Medulla oblongata (tissue), 1 donor: ENCODE data around the gene NYNRIN.
"Not testable (repeated sequence)": the region's sequence is repeated elsewhere in the genome, so short reads cannot be mapped to it uniquely, and the experiment has no call there.

ENCODE experiments used
- DNase-seq: peaks from one replicate; pipeline ENCODE4 v3.0.0-alpha.2; 2015; ENCODE audit errors: extremely low spot score

The NYNRIN gene

DNA sequence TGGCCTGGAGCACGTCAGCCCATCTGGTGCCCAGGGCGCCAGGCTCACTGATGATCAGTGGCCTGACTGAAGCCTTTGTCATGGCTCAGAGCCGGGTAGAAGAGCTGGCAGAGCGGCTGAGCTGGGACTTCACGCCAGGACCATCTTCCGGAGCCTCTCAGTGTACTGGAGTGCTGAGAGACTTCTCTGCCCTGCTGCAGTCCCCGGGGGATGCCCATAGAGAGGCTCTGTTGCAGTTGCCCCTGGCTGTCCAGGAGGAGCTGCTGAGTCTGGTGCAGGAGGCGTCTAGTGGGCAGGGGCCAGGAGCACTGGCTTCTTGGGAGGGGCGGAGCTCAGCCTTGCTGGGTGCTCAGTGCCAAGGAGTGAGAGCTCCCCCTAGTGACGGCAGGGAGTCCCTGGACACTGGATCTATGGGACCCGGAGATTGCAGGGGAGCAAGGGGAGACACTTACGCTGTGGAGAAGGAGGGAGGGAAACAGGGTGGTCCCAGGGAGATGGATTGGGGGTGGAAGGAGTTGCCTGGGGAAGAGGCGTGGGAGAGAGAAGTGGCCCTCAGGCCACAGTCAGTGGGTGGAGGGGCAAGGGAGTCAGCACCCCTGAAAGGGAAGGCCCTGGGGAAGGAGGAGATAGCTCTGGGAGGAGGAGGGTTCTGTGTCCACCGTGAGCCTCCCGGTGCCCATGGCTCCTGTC lies 32.9 kb downstream of the NYNRIN start:
- DNase-seq = peak; percentile 90

DNA sequence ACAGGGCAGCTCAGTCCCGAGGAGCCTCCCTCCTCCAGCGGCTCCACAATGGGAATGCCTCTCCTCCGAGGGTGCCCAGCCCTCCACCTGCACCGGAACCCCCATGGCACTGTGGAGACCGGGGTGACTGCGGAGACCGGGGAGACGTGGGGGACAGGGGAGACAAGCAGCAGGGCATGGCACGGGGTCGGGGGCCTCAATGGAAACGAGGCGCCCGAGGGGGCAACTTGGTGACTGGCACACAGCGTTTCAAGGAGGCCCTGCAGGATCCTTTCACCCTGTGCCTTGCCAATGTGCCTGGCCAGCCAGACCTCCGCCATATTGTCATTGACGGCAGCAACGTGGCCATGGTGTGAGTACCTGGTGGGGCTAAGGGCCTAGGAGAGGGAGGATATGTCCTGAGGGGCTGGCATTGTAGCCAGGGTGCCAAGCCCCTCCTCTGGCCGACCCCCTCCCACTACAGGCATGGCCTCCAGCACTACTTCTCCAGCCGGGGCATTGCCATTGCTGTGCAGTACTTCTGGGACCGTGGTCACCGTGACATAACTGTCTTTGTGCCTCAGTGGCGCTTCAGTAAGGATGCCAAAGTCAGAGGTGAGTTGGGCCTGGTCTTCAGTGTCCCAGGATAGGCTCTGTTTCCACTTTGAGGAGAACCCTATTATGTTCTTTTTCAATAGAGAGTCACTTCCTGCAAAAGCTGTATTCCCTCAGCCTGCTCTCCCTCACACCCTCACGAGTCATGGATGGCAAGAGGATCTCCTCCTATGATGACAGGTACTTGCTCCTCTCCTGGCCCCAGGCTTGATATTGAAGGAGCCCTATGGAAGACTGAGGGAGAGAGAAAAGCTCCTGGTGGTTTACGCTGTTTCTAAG lies 33.7 kb downstream of the NYNRIN start:
- no peak for DNase-seq

DNA sequence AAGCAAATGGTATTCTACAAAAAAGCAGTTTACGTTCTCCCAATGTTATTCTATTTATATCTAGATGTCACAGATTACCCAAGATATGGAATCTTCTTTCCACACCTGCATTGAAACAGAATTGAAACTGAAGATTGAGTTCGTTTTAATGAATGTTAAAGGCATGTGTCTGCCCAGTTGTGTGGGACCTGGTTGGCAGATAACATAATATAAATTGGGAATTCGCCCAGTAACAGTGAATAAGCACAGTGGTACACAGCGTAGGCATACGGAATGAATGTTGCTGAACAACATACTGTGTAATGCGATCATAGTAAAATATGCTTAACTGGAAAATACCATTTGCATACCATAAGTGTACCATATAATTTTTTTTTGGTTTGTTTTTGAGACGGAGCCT lies 35.2 kb downstream of the NYNRIN start:
- DNase-seq = no peak

DNA sequence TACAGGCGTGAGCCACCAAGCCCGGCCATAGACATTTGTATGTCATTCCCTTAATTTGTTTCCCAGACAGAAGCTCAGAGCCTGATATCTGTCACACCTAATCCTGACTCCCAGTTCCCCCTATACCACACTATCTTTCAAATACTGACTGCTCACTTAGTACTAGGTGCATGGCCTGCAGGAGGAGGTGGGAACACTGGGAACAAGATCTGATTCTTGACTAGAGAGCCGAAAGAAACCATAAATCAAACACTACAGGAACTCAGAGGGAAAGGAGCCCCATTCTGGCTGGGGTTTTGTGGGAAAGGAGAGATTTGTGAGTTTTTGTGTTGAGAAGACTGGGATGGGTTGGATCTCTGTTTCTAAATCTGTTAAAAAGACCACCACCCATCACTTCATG lies 35.9 kb downstream of the NYNRIN start:
- DNase-seq = no peak

DNA sequence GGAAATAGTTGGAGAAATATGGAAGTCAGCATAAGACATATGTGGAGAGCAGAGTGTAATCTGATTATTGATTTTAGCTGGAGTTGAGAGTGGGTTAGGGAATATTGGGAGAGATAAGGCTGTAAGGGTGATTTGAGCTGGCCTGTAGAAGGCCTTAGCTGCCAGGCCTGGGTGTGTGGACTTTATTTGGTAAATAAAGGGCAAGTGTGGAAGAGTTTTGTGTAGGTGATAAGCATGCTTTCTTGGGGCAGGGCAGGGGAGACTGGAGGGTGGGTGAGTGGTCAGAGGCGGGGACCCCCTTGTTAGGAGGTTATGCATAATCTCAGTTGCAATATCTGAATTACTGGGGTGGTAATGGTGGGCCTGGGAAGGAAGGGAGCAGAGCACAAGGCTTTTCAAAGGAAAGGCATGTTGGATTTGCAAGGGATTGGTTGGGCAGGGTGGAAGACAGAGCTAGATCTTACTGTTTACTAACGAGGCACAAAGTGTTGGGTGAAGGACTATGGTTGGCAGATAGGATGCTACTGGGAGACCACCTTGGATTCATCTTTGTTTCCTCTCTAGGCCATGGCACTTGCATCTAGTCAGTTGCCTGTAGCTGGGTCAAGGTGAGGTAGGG lies 36.5 kb downstream of the NYNRIN start:
- no peak for DNase-seq

DNA sequence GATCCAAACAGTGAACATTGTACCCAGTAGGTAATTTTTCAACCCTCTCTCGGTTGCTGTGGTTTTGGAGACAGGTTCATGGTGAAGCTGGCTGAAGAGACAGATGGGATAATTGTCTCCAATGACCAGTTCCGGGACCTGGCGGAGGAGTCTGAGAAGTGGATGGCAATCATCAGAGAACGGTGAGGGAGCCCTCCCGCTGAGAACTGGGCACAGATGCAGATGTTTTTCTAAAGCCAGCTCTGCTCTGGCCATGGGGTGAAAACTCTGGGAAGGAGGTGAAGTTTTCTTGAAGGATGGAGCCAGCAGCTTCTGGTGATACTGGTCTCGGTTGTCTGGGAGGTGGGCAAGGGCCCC lies 37.2 kb downstream of the NYNRIN start:
- no peak for DNase-seq

DNA sequence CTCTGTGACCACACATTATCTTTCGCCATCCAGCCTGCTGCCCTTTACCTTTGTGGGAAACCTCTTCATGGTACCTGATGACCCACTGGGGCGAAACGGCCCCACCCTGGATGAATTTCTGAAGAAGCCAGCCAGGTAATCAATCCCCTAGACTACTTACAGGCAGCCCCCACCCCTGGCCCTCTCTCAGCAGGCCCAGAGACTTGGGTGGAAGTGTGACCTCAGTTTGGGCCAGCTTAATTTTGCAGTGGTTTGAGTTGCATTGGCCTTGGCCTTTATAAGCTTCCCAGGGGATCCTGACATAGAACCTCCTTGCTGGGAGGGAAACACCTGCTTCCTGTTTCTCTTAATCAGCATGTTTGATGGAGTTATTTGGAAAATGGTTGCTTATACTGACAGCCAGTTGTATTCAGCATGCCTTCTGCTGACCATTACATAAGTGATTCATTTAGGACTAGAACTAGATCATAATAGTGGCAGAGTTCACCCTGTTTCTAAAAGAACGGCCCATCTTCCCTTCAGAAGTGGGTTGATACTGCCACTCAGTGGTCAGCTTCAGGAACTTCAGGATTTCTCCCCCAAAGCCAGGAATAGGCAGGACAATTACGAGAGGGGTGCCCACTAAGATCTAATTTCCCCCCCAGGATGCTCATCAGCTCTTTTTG lies 37.7 kb downstream of the NYNRIN start:
- peak; percentile 89 for DNase-seq

DNA sequence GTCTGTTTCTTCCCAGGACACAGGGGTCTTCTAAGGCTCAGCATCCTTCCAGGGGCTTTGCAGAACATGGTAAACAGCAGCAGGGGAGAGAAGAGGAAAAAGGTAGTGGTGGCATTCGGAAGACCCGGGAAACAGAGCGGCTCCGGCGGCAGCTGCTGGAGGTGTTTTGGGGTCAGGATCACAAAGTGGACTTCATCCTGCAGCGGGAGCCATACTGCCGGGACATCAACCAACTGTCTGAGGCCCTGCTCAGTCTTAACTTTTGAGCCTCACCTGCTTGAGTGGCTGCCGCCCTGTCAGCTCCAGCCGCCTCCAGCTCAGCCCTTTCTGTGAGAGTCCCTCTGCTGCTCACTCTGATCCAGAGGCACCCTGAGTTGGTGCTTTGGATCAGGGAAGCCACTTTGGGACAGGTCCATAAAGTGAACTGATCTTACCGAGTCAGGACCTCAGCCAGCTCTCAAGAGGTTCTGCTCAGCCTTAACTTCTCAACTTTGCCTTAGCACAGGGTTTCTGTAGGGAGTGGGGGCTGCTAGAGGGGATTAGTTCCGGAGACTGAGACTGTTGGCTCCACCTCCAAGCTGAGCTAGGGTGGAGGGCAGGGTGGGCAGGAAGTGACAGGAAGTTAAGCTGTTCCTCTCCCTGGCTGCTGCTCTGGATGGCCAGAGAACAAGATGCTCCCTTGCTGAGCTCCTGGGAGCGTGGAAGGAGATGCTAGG lies 38.4 kb downstream of the NYNRIN start:
- DNase-seq = no peak

DNA sequence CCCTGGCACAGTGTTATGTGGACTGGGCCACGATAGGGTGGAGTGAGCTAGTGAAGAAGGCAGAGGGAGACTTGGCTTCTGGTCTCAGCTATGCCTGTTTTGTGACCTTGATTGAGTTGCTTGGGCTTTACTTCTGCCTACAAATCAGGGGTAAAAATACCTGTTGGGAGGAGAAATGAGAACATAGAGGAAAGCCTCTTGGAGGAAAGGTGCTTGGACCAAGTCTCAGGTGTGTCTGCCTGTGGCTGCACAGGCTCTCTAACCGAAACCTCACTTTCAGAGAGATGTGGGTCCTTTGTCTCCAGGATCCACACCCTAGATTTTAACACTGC lies 38.9 kb downstream of the NYNRIN start:
- no peak for DNase-seq

DNA sequence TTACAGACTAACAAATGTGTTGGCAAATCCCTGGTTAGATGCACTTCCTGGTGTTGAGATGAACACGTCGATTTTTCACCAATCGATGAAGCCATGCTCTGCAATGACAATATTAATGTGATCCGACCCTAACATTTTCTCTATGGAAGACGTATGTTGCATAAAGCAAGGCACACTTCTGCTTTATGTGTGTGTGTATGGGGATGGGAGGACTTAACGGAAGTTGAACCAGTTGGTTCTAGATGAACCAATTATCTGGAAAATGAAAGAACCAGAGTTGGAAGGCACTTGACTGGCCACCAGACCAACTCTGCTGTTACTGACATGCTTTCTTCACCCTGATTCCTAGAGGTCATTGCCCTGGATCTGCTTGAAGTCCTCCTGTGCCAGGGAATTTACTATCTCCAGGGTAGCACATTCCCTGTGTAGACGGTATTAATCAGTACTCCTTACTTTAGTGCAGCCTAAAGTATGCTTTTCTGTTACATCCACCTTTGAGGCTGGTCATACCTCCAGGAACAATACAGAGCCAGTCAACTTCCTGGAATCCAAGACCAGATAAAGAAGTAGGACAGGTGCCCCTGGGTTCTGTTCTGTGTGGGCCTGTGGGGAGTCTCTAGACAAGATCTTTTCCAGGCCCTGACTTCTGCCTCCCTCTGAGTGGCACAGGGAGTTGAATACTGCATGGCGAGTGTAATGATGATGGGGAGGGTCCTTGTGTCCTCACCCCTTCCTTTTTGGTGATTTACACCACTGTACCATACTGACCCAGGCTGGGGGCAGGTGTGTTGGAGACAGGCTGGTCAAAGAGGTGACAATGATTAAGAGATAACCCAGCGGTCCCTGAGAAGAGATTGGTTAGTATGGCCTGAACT lies 39.7 kb downstream of the NYNRIN start:
- no peak for DNase-seq

DNA sequence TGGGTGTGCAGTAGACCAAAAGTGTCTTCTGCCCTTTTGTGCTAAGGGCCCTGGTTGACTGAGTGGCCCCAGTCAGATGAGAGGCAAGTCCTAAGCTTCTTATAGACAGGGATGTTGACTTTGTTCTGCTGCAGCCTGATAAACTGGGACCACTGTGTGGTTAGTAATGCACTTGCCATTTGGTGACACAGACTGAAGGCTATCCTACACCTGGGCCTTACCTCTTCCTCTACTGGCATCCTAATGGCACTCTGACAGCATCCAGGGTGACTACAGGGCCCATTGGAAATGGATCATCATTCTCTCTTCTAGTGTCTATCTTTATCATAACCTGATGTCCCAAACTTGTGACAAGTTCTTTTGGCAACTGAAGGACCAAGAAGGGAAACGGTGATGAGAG lies 40.5 kb downstream of the NYNRIN start:
- no peak for DNase-seq

DNA sequence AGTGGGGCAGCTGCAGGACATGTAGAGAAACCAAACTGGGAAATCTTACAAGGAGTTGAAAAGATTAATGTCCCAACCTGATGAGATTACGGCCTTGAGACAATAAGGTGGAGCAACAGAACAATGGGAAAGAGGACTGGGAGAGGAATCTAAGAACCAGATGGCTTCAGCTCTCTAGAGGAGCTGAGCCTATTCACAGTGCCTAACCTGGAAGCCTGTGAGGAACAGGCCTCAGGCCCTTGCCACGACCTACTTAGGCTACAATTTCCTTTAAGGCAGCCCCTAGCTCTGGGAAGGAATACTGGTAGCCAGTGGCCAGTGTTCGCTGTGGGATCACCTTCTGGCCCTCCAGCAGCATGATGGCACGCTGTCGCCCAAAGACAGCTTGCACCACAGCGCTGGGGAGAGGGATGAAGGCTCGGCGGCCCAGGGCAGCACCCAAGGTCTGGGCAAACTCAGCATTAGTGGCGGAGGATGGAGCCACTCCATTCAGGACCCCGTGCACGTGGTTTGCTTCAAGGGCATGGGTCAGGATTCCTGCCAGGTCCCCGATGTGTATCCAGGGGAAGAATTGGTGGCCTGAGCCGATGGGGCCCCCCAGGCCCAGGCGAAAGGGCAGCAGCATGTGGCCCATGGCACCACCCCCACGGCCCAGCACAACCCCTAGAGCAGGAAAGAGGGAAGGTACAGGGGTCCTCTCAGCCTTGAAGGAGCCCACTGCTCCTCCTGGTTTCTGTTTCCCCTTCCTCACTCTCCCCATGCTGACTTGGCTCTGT lies 41.2 kb downstream of the NYNRIN start:
- no peak for DNase-seq

DNA sequence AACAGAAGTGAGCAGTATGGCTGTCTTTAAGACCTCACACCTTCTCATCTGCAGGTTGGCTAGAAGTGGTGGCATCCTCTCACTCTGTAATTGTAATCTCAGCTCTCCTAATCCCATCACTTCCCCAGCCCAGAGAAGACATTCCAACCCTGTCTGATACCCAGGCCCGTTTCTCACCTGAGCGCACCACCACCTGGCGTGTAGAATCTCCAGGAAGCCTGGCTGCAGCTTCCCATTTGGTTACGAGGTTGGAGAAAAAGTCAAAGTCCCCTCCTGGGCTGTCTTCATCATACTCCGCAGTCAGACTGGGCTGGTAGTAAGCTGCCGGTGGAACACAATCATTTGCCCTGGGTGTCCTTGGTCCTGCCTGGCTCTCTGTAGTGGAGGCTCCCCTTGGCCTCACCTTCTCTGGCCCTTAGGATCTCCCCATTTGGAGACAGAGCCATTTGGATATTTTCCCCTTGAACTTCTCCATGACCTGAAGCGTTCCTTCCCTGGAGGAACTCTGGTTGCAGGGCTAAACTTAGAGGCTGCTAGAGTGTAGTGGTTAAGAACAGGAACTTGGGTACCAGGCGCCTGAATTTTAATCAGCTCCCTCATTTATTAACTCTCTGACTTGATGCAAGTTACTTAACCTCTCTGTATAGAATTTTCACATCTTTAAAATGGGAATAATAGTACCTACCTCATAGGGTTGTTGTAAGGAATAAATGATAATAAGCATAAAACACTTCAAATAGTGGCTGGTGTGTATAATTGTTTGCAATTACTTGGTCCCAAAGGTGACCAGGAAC lies 42.0 kb downstream of the NYNRIN start:
- no peak for DNase-seq

DNA sequence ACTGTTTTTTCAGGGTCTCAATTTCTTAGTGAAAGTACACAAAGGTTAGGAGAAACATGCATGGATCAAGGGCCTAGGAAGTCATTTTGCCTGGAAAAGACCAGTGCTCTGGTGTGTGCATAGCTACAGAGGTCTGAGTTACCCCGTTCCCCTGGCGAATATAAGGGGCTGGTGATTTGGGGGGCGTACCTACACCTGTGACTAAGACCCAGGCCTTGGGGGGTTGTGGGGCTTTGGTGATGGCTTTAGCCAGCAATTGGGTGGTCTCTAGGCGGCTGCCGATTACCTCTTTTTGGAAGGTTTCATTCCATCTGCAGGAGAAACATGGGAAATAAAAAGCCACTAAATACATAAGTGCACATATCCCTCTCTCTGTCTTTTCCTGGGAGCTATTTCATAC lies 42.7 kb downstream of the NYNRIN start:
- DNase-seq = no peak

DNA sequence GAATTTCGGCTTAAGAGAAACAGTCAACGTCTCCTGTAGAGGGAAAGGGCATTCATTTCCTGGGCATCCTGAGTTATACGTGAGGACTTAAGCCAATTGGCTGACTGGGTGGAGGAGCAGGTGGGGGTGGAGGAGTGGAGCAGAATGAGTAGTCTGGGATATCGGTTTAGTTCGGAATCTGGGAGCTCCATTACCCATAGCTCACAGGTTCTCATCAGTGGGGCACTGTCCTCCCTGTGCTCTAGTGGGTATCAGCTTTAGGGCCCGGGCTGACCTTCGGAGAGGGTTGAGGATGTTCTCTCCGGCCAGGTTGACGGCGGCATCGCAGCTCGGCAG lies 43.1 kb downstream of the NYNRIN start:
- DNase-seq = no peak

DNA sequence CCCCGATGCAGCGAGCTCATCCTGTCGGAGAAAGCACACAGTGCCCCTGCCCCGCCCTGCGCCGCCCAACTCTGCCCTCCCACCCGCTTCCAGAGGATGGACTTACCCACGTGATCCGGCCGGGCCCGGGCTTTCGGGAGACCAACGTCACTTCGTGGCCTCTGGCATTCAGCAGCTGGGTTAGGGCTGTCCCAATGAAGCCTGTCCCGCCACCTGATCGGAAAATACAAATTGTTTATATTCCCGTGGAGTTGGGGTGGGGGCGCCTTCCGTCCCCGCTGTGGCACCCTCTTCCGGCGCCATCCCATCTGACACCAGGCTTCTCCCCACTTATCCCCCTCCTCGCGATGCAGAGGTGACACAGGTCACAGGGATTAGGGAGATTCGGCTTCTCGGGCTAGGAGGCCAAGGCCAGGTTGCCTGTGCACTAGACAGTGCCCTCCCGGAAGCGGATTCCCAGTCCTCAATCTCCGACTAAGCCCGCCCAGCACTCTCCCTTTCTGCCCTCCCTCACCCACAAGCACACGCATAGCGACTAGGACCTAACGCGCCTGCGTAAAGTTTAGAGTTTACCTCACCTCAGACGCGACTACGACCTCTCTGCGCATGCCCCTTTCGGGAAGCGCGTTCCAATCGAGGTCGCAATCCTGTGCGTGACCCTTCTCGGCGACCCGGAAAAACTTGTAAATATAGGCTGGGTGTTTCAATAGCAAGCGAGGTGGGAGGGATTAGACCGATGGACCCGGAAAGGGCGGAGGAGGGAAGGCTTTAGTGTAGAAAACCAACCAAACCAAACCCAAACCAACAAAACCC lies 43.6 kb downstream of the NYNRIN start, which contains the start of gene SDR39U1:
Gene SDR39U1, minus strand, starts transcription at position 537 of the 813 bp plus-strand sequence. Its CDS starts 7 bp downstream, at position 530.
- peak; percentile 99 for DNase-seq

DNA sequence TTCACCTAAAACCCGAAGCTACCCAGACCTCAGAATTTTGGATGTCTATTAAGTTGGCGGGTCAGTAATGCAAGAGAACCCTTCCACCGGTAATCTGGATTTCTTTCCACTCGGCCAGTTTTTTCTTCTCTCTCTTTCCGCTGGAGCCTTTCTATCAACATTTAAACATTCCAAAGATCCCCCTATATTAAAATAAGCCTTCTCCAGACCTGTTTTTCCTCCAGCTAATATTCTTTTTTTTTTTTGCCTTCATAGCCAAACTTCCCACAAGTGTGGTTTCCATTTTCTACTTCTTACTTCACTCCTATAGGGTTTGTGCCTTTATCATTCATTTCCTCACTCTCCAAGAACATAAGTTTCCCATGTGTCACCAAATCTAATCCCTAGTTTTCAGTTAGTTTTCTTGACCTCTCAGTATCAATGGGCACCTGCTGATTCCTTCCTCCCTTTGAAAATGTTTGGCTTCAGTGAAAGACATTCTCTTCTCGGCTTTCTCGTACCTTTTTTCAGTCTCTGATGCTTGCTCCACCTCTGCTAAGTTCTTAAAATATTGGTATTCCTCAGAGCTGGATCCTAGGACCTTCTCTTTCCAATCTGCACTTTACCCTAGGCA lies 44.4 kb downstream of the NYNRIN start:
- DNase-seq = no peak

DNA sequence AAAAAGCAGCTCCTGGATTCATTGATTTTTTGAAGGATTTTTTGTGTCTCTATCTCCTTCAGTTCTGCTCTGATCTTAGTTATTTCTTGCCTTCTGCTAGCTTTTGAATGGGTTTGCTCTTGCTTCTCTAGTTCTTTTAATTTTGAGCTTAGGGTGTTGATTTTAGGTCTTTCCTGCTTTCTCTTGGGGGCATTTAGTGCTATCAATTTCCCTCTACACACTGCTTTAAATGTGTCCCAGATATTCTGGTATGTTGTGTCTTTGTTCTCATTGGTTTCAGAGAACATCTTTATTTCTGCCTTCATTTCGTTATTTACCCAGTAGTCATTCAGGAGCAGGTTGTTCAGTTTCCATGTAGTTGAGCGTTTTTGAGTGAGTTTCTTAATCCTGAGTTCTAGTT lies 52.0 kb downstream of the NYNRIN start:
- not testable (repeated sequence) for DNase-seq
